ENCODE data around the gene SLC23A2.
"Not testable (repeated sequence)": the region's sequence is repeated elsewhere in the genome, so short reads cannot be mapped to it uniquely, and the experiment has no call there.

Gene SLC23A2

DNA sequence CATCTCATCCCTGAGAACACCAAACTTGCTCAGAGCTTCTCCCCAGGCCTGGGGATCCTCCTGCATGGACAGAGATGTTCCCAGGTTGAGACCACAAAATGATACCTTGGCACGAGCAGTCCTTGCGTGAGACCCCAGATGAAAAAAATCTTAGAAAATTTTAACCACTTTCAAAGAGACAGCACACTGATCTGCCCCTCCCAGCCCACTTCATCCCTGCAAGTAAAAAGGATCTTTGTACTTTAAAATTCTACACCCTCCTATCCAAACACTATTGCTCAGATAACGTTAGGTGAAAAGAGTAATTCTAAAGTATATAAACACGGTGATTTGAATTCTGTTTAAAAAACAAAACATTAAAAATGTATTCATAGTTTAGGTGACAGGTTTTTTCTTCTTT is 98.5 kb downstream of the SLC23A2 start:
- no peak for DNase-seq (ENCODE audit: low read depth)

DNA sequence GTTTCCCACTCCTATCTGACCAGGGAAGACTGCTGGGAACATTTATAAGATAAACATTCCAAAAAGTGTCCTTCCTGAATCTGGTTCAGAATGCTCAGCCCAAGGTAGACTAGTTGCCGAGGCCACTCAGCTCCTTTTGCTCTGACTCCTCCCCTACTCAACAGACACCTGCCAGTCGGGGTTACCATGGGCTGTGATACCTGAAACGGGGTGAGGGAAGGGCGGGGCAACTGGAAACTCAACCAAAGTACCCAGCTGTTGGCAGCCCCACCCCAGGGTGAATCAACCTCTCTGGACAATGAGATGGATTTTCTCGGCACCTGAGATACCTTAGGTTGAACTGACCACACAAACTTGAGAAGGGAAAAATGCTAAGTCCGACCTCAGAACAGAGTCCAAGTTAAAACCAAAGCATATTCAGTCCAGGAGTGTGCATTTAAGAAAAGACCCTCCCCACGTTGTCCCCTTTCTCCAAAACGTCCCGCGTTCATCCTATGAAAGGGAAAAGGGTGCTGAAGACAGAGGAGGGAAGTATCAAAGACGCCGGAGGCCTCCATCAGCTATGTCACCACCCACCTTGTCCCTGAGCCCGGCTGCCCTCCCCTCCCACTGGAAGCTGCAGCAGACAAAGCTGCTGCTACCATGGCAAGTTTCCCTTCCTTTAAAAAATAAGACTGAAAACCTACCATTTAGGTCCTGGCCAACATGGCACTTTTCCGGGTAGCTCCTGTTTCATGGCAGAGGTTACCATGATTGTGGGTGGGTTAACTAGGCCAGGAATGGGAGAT is 100.1 kb downstream of the SLC23A2 start:
- no peak for DNase-seq (ENCODE audit: low read depth)

DNA sequence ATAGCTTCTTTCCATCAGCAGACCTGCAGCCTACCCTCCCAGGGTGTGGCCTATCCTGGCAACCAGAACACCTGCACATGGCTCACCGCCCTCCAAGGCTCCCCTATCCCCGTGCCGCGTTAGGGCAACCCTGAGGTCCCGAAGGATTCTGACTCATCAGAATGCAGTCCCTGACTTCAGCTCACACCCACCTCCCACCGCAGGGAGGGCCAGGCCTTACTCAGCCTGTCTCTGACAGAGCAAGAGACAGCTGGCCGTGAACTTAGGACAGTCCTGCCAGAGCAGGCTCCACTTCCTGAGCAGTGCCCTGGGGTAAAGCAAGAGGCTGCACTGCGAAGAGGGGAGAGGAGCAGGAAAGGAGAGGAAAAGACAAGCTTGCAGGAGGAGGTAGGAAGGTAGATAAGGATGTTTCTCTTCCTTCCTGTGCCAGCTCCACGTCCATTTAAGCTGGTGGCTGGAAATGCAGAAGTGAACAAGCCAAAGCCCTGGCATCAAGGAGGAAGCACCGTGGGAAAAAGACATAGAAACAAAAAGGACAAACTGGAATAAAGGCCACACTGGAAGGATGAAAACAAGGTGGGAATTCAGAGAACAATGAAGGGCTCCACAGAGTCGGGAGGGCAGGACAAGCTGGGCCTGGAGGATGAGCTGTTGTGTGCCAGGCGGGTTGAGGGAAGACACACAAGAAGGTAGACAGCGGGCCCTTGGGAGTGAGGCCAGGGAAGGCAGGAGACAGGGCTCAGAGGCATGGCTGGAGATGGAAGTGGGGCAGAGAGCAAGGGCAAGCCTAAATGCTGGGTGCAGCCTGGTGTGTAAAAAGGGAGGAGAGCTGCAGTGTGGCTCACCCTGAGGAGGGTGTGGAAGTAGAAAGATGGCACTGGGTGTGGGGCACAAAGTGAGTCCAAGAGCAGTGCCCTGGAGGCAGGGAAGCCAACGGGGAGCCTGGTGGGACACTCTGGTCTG is 102.7 kb downstream of the SLC23A2 start:
- DNase-seq (ENCODE audit: low read depth), result no peak

DNA sequence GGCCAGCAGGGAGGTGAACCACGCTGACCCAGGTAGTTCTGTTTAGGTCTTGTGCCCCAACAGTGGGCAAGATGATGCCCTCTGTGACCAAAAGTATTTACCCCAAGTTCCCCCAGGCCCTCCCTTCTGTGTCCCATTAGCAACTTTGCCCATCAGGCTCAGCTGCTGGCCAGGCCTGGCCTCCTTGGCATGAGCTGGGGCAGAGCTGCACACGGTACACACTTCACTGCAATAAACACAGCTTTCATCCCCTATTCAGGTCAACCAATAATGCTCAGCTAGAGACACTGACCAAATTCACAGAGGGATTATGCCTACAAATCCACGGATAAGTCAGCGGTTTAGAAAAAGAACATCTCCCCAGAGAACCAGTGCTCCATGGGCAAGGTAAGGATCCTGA is 103.7 kb downstream of the SLC23A2 start:
- no peak for DNase-seq (ENCODE audit: low read depth)

DNA sequence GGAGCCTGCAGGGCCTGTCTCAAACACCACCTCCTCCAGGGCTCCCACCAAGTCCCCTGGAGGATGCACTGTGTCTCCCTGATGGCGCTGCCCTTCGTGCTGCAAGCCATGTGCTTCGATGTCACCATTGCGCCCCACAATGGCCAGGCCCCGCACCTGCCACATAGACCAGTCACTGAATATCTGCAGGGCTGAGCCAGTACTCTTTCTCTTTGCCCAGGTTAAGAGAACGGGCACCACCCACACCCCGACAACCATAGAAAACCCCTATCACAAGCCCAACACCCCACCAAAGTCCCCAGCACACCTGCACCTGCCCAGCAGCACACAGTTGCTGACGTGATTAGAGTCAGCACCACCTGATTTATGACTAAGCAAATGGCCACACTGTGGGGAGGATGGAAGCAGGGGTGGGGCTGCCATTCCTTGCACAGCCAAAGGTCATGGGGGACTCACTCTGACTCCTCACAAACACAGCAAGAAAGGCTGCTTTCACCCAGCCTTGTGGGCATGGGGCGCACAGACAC is 104.3 kb downstream of the SLC23A2 start:
- DNase-seq (ENCODE audit: low read depth), result no peak

DNA sequence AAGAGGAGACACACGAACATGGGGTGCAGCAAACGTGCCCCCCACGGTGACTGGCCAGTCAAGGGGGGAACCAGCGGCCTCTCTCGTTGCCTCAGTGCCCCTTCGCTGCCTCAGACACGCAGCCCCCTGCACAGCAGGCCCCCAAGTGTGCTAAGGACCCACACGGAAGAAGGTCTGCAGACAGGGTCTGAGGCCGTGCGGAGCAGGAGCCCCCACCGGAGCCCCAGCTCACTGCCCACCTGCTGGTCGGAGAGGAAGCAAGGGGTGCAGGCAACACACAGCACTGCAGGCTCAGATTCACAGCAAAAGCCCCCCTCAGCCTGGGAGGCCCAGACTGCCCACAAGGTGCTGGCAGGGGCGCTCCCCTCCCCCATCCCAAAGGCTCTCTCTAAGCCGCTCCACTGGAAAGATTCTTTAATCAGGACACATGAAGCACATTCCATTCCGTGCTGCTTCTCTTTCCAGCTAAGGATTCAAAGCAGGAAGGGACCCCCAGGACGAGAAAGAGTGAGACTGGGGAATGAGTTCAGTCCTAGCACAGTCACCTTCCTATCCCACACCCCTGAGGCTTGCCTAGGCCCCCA is 105.1 kb downstream of the SLC23A2 start:
- DNase-seq (ENCODE audit: low read depth), result no peak

DNA sequence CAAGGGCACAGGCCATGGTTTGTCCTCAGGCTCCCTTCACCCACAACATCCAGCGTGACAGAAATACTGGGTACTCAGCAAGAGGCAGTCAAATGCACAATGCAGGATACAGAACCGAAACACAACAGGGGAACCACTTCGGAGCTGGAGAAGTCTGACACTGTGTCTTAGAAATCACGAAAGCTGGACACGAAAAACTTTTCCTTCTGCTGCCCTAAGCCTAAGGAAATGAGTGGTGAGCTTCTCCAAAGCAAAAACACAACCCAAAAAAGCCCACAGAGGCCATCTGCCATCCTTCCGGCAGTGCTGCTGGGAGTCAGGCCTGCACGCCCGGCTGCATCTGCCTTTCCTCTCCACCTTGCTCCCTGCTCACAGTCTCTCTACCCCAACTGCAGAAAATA is 106.3 kb downstream of the SLC23A2 start:
- DNase-seq (ENCODE audit: low read depth), result no peak

DNA sequence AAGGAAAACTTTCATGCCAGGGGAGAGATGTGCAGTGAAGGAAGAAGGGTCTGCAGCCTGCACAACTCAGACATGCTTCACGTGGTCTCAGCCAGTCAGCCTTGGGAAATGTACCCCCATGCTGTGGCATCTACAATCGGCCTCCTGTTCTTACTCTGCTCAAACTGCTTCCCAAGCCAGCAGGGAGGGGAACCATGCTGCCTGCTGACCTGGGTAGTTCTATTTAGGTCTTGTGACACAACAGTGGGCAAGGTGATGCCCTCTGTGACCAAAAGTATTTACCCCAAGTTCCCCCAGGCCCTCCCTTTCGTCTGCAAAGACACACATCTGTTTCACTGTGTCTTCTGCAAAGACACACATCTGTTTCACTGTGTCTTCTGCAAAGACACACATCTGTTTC is 106.9 kb downstream of the SLC23A2 start:
- no peak for DNase-seq (ENCODE audit: low read depth)

DNA sequence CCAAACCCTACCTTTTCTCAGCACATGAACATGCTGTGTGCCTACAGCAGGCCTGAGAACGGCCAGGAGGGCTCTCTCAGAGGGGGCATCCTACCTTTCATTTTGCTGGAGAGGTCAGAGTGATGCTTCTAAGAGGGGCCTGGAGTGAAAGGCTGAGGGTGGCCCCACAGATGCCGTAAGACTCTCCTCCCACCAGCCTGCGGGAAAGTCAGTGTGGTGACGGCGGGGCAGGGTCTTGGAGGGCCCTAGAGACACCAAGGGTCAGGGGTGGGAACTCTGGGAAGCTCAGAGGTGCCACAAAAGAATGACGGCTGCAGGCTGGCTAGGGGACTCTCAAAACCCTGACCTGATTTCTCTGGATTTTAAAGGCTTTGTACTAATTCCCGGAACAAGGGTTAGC is 107.6 kb downstream of the SLC23A2 start:
- DNase-seq (ENCODE audit: low read depth), result no peak

DNA sequence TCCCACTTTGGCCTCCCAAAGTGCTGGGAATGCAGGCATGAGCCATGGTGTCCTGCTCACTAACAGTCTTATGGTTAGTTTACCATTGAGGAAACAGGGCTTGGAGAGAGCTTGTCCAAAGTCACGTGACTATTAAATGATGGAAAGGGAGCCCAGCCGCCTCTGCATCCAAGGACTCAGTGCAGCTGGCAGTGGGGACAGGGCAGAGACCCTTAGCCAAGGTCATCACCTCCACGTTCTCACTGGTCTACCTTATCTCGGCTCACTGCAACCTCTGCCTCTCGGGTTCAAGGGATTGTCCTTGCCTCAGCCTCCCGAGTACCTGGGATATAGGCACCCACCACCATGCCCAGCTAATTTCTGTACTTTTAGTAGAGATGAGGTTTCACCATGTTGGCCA is 109.3 kb downstream of the SLC23A2 start:
- DNase-seq (ENCODE audit: low read depth), result no peak

DNA sequence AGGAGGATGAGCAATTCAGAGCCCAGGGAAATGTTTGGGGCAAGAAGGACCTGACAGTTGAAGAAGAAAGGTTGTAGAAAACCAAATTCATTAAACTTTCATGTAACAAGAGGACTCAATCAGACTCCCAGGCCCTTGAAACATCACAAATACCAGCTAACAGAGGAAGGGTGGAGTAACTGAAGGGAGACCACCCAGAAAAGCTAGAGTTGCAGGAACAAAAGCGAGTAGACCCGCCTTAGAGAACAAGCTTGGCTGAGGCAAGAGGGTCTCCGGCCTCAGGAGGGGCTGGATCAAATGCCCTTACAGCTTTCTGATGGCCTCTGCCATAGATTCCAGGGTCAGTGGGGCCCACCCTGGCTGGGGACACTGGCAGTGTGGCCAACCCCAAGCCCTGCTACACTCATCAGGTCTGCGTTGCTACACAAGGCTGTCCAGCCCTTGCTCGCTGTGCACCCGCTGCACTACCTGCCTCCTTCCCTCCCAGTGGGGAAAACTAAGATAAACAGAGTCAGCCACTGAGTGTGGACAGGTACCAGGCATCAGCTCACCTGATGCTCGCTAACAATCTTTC is 110.0 kb downstream of the SLC23A2 start:
- DNase-seq (ENCODE audit: low read depth), result no peak

DNA sequence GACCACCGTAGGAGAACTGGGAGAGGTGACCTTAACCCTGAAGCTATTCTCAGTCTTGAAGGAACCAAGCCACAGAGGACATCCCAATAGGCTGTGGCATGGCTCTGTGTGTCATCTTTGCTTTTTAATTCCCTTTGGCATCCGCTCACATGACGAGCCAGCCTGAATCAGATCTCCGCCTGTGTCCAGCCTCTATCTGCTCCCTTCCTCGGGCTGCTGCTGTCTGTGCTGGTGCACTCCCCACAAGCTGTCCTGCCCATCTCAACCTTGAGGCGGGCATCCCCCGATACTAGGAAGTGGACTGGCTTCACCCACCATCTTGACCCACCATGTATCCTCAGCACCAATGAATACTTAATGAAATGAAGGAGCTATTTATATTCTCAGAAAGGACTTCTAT is 111.9 kb downstream of the SLC23A2 start:
- no peak for DNase-seq (ENCODE audit: low read depth)

DNA sequence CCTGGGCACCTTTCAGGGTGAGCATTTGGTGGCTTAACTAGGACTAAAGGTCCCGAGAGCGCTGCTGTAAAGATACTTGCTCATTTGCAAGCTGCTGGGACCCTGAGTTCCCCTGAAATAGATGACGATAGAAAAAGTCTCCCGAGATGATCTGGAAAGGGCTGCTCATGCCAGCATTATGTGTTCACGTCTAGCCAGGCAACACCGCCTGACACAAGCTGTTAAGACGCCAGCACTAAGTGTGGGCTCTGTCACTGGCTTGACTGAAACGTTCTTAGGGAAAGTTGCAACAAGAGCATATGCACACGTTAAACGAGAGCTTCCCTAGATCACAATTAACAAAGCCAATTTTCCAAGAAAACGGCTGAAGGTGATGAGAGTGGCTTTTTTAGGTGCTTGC is 113.7 kb downstream of the SLC23A2 start:
- DNase-seq (ENCODE audit: low read depth), result no peak

DNA sequence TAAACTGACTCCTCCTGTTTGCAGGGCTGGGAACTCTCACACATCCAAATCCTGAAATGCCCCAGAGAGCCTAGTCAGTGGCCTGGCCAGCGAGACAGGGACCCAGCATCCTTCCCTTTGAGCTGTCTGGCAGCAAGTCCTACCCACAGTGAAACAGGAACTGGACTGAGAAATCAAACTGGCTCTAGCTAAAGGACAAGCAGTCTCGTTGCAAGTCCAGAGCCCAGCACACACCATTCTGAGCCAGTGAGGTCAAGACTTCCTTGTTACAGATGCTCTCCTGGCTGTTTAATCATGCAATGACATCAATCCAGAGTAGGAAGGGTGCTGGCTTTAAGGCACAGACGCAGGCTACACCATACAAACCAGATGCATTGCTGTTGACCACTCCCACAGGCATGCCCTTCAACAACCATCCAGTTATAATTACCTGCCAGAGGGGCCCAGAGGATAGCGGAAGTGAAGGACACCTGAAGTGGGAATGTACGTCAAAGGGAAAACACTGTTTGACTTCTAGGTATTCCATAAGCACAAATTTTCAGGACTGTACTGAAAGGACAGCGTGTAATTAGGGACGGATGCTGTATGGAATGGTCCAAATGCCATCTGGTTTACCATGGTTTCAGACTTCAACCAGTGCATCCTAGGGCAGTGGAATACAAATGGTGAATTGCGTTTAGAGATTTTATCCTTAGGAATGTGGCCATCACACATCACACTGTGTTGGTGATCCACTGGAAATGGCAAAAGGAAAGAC is 114.4 kb downstream of the SLC23A2 start:
- no peak for DNase-seq (ENCODE audit: low read depth)

DNA sequence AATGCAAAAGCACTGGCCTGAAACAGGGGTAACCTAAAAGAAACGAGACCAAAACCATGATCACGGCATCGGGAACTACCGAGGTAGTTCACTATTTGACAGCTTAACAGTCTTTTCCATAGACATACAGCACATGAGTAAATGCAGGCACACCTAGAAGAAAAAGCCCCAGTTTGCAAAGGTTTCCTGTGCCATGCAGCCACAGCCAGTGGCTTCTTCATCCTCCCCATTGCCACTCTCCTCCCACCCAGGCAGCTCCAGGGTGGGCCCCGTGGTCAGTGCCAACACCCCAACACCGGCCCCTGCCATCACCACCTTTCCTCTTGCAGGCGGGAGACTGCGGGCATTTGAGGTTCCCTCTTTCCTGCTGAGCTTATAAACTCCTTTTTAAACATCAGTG is 115.4 kb downstream of the SLC23A2 start:
- DNase-seq (ENCODE audit: low read depth), result no peak

DNA sequence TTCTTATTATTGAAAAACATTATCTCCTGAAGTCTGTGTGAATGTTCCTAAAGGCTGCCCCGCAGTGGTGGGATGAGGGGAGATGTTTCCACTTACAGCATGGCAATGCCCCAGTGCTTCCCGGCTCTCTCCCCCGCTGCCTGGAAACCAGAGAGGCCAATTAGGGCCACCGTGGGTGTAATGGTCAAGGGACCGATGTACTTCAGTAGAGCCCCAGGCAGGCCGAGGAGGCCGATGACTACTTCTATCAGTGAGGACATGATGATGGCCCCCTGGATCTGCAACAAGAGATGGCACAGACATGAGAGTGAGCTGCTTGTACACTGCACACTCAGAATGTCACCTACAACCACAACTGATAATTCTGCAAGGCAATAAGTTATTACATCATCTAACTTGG is 117.8 kb downstream of the SLC23A2 start:
- DNase-seq (ENCODE audit: low read depth), result no peak

DNA sequence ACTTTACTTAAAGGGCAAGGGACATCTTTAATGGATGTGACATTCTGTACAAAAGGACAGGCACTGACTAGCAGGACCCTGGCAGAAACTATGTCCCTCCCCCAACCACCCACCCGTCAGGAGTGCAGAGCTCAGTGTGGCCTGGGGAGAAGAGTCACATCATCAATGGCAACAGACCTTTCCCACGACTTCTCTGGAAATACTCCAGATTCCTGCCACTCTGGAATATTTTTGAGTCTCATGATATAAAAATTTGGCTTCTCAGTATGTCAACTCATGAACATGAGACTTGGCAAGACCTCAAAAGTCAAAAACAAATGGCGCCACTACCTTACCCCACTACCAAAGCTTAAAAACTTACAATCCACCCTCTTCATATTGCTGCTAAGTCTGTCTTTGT is 118.3 kb downstream of the SLC23A2 start:
- no peak for DNase-seq (ENCODE audit: low read depth)

DNA sequence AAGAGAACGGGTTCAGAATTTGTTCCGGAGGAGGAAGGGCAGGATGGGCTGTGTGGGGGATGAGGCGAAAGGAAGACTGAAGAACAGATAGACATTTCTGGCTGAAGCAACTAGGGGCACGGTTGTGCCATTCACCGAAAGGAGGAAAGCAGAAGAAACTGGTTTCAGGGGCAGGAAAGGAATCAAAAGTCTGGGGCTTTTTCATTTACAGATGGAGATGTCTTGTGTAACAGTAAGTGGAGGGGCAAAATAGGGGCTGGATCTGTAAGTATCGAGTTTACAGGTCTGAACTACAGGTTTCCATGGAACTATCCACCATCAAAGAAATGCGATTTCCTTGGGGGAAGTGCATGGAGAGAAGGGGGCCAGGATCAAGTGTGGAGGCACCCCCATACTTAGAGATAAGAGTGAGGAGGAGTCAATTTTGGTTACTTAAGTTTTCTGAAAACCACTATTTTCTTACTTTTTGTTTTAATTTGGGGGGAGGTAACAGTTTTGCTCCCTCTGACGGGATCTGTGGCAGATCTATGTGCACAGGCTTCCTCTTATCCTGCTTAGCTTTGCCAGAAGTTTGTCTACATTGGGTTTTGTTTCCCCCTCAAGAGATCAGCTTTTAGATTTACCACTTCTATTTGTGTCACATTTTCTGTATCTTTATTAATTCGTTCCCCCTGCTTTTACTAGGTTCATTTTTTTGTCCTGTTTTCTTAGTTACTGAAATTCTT is 120.1 kb downstream of the SLC23A2 start:
- no peak for DNase-seq (ENCODE audit: low read depth)

DNA sequence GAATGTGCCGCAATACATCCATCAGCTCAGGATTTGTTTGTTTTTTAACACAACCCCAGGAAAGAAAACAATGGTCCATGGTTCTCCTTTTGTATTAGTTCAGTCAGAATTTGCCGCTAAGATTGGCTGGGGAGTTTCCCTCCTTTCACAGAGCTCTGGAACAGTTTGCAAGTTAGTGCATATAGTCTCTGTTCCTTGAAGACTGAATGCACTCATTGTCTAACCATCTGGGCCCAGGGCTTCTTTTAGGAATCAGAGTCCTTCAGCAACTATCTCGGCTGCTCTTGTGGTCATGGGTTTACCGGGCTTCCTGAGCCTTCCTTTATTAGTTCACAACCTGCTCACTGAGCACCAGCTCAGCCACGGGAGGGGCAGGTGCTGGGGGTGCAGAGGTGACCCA is 121.3 kb downstream of the SLC23A2 start:
- no peak for DNase-seq (ENCODE audit: low read depth)

DNA sequence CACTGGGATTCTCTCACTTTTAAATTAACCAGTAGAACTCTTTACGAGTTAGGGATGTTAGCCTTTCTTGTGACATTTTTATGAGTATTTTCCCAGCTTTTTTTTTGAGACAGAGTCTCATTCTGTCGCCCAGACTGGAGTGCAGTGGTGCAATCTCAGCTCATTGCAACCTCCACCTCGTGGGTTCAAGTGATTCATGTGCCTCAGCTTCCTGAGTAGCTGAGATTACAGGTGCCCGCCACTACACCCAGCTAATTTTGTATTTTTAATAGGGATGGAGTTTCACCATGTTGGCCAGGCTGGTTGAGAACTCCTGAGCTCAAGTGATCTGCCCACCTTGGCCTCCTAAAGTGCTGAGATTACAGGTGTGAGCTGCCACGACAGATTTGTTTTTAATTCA is 123.2 kb downstream of the SLC23A2 start:
- DNase-seq (ENCODE audit: low read depth), result not testable (repeated sequence)

DNA sequence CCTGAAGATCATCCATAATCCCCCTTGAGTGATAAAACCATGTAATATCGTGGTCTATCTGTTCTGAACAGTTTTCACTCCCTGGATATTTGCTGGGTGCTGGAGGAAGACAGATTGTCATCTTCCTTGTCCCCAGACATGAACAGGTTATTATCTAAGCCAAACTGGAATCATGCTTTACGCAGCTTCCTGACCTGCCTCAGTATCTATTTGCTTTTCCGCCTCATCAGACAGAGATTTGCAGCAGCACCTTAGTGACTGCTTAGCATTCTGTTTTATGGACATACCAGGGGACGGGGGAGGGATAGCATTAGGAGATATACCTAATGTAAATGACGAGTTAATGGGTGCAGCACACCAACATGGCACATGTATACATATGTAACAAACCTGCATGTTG is 124.6 kb downstream of the SLC23A2 start:
- no peak for DNase-seq (ENCODE audit: low read depth)
